GM04503 (cell line): ENCODE results near the gene EDA2R.
A peak's percentile ranks its signal among the peaks of the same experiment; 100 is the strongest.

Experiments
- DNase-seq: peaks from one replicate; pipeline ENCODE4 v3.0.0-alpha.2; 2012; ENCODE audit warnings: low read depth

The EDA2R gene, protein sequence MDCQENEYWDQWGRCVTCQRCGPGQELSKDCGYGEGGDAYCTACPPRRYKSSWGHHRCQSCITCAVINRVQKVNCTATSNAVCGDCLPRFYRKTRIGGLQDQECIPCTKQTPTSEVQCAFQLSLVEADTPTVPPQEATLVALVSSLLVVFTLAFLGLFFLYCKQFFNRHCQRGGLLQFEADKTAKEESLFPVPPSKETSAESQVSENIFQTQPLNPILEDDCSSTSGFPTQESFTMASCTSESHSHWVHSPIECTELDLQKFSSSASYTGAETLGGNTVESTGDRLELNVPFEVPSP

DNA sequence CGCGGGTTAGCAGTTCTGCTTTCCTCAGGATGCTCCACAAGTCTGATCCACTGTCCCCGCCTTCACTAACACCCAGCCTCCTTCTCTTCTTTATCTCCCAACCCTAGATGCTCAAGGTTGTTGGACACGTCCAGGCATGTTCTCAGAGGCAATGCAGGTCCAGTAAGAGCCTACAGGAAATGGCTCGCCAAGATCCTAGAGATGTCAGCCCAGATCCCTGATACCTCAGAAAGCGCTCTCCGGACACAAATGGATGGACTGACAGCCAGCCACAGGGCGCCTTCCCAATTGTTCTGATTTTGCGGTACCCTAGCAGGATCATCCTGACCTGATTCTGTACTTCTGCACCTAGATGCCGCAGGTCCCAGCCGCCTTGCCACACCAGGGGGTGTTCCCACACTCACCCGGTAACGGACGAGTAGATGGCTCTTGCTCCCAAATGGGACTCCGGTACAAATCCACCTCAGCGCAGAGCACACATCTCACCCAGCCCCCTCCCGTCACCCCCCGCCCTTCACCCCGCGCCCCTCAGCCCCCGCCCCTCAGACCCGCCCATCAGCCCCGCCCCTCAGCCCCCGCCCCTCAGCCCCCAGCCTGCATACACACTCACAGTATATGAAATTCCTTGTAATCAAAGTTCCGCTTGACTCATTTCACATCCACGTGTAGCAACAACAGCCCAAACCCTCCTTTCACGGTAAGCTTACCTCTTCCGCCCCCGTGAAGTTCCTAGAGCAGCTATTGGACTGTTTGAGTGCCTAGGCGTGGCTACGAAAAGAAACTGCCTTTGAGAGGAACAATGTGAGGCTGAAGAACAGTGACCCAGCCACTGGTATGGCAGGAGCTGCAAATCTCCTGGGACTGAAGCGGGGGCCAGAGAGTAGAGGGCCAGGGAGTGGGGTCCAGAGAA lies at the start of gene EDA2R:
TSS of gene EDA2R (minus strand) at position 488 of the 910 bp plus-strand sequence. CDS start 23,058 bp downstream, outside the sequence.
- peak; percentile 60 for DNase-seq

DNA sequence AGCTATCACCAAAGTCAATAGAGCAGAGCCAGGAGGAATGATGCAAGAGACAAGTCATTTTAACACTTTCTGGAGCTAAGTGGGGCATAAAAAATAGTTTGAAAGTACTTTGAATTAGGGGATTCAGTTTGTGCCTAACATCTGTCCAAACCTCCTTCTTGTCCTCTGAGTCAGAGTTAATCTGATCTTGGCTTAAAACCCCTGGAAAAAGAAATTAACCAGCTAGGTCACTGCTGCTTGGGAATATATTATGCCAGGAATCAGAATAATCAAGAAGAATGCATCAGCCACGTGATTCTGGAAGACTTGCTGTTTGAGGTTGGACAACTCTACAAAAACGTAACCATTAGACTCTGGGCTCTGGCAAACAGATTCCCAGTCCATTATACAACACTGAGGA lies 45.3 kb upstream of the EDA2R start:
- DNase-seq = no peak

DNA sequence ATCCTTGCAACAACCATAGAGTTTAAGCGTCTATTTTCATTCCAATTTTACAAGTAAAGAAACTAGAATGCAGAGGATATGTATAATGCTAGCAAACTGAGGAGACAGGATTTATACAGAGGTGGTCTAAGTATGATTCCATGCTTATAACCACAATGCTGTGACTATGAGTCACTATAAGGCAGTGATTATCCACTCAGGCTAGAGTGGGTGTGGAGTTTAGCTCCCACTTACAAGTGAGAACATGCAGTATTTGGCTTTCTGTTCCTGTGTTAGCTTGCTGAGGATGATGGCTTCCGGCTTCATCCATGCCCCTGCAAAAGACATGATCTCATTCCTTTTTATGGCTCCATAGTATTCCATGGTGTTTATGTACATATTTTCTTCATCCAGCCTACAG lies 41.6 kb upstream of the EDA2R start:
- no peak for DNase-seq

DNA sequence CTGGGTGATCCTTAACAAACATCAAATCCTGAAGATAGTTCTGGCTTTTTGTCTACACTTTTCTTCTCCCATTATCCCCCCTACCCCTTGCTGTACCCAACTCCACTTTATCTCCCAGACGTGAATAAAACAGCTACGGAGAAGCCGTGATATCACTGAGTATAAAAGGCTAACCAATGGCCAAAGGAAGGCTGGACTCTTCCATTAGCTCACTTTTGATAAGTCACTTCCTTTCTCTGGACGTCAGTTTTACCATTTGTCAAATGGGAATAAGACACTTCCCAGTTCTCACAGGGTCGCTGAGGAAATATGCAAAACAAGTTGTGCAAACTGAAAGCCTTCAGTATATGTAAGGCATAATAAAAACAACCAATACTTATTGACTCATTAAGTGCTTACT lies 38.6 kb upstream of the EDA2R start:
- no peak for DNase-seq

DNA sequence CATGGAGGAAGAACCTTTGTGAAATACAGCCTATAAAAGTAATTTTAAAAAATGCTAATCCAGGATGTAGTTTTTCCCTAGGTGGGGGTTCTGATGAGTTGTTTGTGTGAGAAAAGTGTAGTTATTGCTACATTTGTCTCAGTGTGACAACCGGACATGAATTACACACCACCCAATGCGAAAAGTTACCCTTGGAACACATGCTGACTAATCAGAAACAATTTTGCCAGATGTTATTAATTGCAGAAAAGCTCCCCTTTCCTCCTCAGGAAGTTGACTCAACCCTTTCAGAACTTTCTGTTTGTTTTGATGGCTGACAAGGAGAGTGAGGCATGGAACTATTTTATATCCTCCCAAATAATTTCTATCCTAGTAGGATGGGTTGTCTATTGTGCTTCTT lies 38.1 kb upstream of the EDA2R start:
- peak; percentile 67 for DNase-seq

DNA sequence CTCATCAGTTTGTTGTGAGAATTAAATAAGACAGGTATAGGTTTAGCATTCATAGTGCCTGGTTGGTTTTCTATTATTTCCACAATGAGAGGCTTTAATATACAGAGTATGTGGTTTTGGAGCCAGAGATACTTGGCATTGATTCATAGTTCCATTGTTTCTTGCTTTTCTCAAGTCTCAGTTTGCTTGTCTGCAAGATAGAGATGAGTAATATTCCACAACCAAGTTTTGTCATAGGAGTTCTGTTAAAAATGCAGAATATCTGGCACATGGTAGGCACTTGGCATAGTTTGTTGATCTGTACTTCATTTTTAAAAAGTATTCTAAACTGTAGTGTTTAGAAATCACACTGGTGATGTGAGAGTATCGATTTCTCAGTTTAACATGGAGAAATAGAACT lies 37.5 kb upstream of the EDA2R start:
- peak; percentile 49 for DNase-seq

DNA sequence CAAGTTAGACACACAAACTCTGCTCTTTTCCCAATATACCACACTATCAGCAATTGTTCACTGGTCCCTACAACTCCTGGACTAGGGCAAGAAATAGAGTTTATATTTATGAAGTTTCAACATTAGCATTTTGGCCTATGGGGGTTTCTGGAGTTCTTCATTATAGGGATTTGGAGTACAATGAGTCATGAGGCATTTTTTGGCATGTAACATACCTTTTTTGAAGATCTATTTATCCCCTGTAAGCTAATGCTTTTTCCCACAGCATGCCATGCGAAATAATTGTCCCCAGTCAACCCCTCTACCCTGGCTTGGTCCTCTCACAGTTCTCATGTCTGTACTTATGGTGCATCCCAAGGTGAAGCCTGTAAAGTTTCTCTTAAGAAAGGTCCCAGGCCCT lies 36.7 kb upstream of the EDA2R start:
- DNase-seq = no peak

DNA sequence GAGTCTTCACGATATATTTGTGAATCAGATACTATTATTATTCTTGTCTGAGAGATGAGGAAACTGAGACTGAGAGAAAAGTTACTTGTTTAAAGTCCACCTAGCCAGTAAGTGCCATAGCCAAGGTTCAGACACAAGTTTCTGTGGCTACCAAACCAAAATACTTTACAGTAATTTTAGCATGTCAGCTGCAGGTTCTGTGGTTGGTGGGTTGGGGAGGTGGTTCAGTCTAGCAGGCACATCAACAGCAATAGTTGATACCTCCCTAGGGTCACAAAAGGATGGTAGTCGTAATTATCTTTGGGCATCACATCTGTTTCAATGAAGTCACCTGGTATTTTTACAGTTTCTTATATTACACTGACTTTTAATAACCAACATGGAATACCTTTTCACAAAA lies 35.6 kb upstream of the EDA2R start:
- DNase-seq = no peak

DNA sequence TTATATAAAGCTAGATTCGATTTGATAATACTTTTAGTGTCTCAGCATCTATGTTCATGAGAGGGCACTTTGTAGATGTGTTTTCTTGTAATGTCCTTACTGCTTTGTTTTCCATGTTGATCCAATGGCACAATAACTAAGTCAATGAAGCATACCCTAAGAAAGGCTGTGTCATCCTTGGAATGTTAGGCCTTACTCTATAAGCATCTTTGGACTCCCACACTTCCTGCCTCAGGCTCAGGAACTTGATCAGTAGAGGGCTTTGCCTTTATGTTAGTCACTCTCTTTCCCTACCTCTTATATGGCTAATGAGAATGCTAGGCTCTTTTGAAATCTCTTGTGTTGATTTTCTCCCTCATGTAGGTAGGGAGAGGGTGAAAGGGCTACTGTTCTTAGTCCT lies 33.2 kb upstream of the EDA2R start:
- DNase-seq = no peak

DNA sequence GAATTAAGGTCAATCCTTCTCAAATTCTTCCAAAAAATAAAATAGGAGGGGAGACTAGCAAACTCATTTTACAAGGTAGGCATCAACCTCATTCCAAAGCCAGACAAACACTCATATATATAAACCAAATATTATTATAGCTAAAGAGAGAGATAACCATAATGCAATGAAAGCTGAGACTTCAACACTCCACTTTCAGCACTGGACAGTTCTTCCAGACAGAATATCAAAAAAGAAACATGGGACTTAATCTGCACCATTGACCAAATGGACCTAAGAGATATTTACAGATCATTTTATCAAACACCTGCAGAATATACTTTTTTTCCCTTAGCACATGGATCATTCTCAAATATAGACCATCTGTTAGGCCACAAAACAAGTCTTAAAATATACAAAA lies 15.5 kb upstream of the EDA2R start:
- DNase-seq = no peak

DNA sequence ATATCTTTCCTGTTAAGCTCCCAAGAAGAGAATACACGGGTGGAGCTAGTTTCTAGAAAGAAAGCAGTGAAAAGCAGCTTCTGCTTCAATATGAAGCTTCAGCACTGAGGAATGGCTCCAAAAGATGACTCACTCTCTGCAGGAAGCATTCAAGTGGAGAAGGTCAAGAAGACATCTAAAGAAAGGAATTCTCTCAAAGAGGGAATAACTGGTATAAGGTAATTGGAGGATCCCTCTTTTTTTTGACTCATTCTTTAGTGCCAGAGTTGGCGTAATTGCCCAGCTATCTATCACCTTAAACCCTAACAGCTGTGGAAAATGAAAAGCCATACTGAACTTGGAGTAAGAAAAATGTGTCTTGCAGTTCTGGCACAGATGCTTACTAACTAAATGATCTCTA lies 3.5 kb downstream of the EDA2R start:
- peak; percentile 77 for DNase-seq

DNA sequence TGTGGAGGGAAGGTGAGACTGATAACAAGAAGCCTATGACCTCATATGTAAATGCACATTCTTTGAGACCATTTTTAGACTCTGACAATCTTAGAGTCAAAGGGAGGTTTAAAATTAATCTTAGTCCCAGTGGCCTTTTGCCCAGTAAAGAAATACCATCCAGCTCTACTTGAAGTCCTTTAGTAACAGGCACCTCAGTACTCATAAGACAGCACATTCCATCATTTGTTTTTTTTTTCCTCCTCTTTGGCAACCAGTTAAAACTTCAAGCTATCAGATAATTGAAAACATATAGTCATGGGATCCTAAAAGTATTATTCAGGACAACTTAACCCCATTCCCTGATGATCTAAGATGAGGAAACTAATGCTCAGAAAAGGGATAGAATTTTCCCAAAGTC lies 4.6 kb downstream of the EDA2R start:
- DNase-seq = peak; percentile 28

DNA sequence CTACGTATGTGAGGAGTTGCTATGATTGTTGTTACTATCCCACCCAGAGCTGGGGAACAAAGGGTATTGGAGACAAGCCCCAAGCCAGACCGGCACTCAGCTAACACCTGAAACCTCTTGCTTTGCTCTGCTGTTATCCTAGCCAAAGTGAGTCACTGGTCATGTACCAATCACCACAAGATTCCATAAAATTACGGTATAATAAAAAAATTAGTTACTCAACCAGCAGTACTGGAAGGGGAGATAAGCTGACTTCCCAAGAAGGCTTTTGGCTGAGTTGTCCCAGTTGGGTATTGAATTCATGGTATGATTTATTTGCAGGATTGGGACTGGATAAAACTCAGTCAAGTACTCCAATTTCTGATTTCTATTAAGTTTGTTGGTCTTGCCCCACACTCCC lies 5.3 kb downstream of the EDA2R start:
- peak; percentile 27 for DNase-seq

DNA sequence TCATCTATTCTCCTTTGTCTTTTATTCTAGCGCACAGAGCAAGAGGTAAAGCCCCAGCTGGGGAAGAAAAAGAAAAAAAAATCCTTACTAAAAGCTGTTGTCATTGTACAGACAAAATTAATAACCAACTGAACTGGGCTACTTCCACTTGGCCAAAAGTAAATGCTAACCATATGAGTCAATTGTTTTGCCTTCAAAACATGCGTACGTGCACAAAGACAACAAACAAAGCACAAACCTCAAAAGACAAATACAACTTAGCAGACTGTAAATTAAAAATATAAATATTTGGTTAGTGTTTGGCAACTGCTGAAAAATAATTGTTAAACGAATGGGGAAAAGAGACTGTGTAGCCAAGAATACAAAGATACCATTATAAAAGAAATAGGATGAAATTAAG lies 5.9 kb downstream of the EDA2R start:
- peak; percentile 42 for DNase-seq

DNA sequence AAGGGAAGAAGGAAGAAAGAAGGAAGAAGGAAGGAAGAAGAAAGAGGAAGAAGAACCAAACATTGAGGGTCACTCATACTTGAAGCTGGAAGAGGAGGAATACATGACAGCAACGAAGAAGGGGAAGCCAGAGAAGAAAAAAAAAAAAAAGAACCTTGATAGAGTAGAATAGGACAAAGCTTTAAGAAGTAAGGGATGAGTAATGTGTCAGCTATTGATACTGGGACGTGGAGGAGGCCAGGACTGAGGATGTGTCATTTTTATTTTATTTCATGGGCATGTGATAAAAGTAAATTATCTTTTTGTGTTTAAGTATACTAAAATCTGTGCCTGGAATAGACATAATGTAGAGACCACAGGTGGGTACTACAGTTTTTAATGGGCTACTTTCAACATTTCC lies 6.4 kb downstream of the EDA2R start:
- no peak for DNase-seq

DNA sequence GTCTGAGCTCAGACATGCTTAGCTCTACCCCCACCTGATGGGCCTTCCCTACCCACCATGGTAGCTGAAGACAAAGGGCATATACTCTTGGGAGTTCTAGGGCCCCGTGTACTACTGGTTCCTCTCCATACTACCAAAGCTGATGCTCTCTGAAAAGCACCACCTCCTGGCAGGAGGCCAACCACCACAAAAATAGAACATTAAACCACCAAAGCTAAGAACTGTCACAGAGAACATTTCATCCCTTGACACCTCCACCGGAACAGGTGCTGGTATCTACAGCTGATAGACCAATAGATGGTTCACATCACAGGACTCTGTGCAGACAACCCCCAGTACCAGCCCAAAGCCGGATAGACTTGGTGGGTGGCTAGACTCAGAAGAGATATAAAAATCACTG lies 13.4 kb downstream of the EDA2R start:
- no peak for DNase-seq

DNA sequence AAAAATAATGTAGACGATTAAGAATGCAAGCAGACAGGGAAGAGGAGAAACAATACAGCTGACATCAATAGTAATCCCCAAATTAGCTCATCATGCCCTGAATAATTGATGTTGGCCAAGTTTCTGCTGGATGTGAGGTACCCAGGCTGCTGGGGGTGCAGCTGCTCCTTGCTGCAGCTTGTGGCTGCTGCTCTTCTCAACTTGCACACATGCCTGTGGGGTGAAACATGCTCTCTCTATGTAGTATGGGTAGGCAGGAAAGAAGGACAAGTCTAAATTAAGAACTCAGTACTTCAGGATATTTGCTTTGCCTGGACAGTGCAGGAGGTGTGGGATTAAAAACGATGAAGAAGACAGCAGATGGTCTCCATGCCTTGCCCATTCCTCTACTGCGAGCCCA lies 16.7 kb downstream of the EDA2R start:
- no peak for DNase-seq

DNA sequence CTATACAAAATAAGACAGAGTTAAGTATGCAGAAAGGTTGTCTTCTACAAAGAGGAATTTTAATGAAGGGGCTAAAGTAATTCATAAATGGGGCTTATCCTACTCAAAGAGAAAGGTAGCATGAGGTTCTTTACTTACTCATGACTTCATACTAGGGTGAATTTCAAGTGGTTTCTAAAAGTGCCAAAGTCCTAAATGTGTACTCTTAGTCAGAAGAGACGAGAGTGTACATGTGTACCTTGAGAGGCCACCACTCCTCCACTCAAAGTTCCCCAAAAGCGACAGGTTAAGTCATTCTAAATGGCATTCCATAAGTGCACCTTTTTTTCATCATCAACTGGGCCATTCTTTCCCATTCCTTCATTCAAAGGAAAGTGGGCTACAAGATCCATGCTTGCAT lies 21.9 kb downstream of the EDA2R start:
- DNase-seq = no peak

DNA sequence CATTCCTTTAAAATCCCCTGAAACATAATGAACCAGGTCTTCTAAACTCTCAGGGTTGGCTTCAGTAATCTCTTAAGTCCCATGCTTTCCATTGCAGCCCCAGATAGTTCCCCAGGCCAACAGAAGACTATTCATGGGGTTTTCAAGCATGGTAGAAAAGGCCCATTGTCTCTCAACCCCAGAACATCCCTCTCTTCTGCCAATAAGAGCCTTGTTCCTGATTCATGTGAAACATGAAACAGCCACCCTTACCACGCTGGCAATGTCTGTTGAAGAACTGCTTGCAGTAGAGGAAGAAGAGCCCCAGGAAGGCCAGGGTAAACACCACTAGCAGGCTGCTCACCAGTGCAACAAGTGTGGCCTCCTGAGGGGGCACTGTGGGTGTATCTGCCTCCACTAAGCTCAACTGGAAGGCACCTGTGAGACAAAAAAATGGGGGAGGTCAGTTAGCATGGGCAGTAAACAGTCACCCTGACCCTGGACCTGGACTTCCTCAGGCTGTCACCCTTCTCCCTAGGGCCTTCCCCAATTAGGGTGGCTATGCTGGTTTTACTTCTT lies 36.4 kb downstream of the EDA2R start:
- no peak for DNase-seq

DNA sequence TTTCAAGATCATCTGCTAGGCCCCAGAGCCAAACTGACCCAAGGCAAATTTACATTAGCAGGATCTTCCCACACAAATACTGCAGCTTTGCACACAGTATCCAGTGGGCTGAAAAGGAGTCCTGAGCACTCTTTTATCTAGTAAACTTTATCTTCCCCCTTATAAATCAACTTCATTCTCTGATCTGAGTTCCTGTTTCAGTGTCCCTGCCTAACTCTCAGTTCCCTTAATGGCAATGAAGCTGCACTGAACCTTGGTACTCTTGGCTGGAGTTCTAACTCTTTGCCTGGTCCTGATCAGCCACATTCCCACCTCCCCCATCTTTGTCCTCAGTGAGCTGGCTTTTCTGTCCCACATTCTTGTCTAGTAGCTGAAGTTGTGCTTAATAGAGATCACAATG lies 37.4 kb downstream of the EDA2R start:
- DNase-seq = no peak

DNA sequence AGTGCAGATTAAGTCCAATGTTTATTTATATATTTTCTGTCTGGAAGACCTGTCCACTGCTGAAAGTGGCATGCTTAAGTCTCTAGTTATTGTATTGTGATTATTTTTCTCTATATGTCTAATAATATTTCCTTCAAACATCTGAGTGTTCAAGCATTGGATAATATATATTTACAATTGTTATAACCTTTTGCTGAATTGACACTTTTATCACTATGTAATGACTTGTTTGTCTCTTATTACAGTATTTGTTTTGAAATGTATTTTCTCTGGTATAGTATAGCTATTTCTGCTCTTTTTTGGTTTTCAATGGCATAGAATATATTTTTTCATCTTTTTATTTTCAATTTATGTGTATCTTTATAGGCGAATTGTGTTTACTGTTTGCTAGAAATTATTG lies 59.7 kb downstream of the EDA2R start:
- no peak for DNase-seq

DNA sequence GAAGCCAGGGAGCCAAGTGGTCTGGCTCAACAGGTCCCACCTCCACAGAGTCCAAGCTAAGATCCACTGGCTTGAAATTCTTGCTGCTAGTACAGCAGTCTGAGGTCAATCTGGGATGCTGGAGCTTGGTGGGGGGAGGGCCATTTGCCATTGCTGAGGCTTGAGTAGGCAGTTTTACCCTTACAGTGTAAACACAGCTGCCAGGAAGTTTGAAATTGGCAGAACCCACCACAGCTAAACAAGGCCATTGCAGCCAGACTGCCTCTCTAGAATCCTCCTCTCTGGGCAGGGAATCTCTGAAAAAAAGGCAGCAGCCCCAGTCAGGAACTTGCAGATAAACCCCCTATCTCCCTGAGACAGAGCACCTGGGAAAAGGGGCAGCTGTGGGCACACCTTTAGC lies 84.9 kb downstream of the EDA2R start:
- DNase-seq = no peak

DNA sequence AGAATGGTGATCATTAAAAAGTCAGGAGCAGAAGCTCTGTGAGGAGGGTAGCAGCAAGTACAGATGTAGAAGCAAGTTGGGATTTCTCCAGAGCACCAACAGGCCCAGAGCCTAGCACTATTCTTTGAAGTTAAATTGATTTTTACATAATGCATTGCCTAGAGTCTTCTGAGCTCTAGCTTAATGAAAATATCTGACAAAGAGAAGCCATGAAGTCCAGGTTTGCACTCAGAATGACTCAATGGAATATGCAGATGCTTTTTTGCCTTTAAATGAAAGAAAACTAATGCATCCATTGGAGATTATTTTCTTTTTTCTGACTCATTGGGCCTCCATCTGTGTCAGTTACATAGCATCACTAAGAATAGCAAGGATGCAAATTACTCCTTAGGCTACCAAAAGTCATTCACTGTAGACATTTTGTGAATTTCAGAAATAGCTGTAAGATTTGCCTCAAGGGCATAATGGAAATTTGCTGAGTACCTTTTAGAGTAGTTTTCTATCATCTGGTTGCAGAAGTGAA lies 91.0 kb downstream of the EDA2R start:
- no peak for DNase-seq
